HG03558 (cell line): Measurements from ENCODE around the gene TRIP6.
"Not testable (repeated sequence)": the region's sequence is repeated elsewhere in the genome, so short reads cannot be mapped to it uniquely, and the experiment has no call there.

ENCODE experiments used
- ATAC-seq: cut with Tn5 transposase; IDR thresholded peaks from one replicate; pipeline ENCODE4 v1.9.1; 2021; ENCODE audit warnings: moderate number of reproducible peaks; ENCODE audit not compliant: unreplicated experiment; ENCODE audit errors: extremely low read depth

TRIP6 gene

GRCh38 chr7:100836812-100837098 is 30.4 kb upstream of the TRIP6 start:
- no peak for ATAC-seq

GRCh38 chr7:100837099-100837836 is 29.9 kb upstream of the TRIP6 start:
- no peak for ATAC-seq

GRCh38 chr7:100839361-100839760 is 27.8 kb upstream of the TRIP6 start:
- ATAC-seq = no peak

- ATAC-seq = no peak
Observed at GRCh38 chr7:100840470-100841100, 26.6 kb upstream of the TRIP6 start.

- no peak for ATAC-seq
Observed at GRCh38 chr7:100847360-100847759, 19.8 kb upstream of the TRIP6 start.

- ATAC-seq = peak; percentile 78
Observed at GRCh38 chr7:100852048-100852872, 14.9 kb upstream of the TRIP6 start, which contains the start of gene SLC12A9. SLC12A9 (plus strand) TSS chr7:100852713; CDS start chr7:100854198, 1,485 bp downstream.

- no peak for ATAC-seq
Observed at GRCh38 chr7:100854146-100854895, 12.9 kb upstream of the TRIP6 start.

GRCh38 chr7:100854899-100855298 is 12.3 kb upstream of the TRIP6 start:
- not testable (repeated sequence) for ATAC-seq

GRCh38 chr7:100855515-100855914 is 11.7 kb upstream of the TRIP6 start:
- no peak for ATAC-seq

- ATAC-seq = no peak
Observed at GRCh38 chr7:100856871-100857282, 10.3 kb upstream of the TRIP6 start.

GRCh38 chr7:100859856-100860255 is 7.3 kb upstream of the TRIP6 start:
- no peak for ATAC-seq

GRCh38 chr7:100860702-100861615 is 6.2 kb upstream of the TRIP6 start:
- ATAC-seq = no peak

- no peak for ATAC-seq
Observed at GRCh38 chr7:100861616-100861985, 5.6 kb upstream of the TRIP6 start.

GRCh38 chr7:100863406-100863950 is 3.7 kb upstream of the TRIP6 start:
- ATAC-seq = no peak

GRCh38 chr7:100864263-100864845 is 2.8 kb upstream of the TRIP6 start:
- no peak for ATAC-seq

GRCh38 chr7:100865372-100865911 is 1.7 kb upstream of the TRIP6 start:
- ATAC-seq = no peak

- no peak for ATAC-seq
Observed at GRCh38 chr7:100865938-100866728, 1.1 kb upstream of the TRIP6 start.

- no peak for ATAC-seq
Observed at GRCh38 chr7:100866729-100867039, 503 bp upstream of the TRIP6 start.
